GM21717 (cell line): Measurements from ENCODE around the gene RAB3GAP1.
"Not testable (repeated sequence)": the region's sequence is repeated elsewhere in the genome, so short reads cannot be mapped to it uniquely, and the experiment has no call there.

Source experiments
- ATAC-seq: cut with Tn5 transposase; IDR thresholded peaks from one replicate; pipeline ENCODE4 v1.9.1; 2021; ENCODE audit warnings: mild to moderate bottlenecking, moderate library complexity; ENCODE audit not compliant: unreplicated experiment

RAB3GAP1 gene

GRCh38 chr2:135052042-135052876 lies at the start of gene RAB3GAP1:
RAB3GAP1 (plus strand) TSS chr2:135052292; CDS start chr2:135052308, 16 bp downstream.
- ATAC-seq, result peak; percentile 85

- no peak for ATAC-seq
Observed at GRCh38 chr2:135002836-135003235, 49.3 kb upstream of the RAB3GAP1 start.

- ATAC-seq, result no peak
Observed at GRCh38 chr2:135004005-135004746, 47.9 kb upstream of the RAB3GAP1 start.

GRCh38 chr2:135005753-135006152 lies 46.3 kb upstream of the RAB3GAP1 start:
- no peak for ATAC-seq

- ATAC-seq, result no peak
Observed at GRCh38 chr2:135009339-135009738, 42.8 kb upstream of the RAB3GAP1 start.

GRCh38 chr2:135010200-135010942 lies 41.7 kb upstream of the RAB3GAP1 start:
- no peak for ATAC-seq

GRCh38 chr2:135011633-135012032 lies 40.5 kb upstream of the RAB3GAP1 start:
- no peak for ATAC-seq

GRCh38 chr2:135021618-135022017 lies 30.5 kb upstream of the RAB3GAP1 start:
- ATAC-seq, result no peak

GRCh38 chr2:135022952-135023880 lies 28.9 kb upstream of the RAB3GAP1 start:
- ATAC-seq, result no peak

GRCh38 chr2:135023886-135024485 lies 28.1 kb upstream of the RAB3GAP1 start:
- ATAC-seq, result no peak

GRCh38 chr2:135029481-135030134 lies 22.5 kb upstream of the RAB3GAP1 start:
- ATAC-seq, result no peak

- no peak for ATAC-seq
Observed at GRCh38 chr2:135030826-135031225, 21.3 kb upstream of the RAB3GAP1 start.

GRCh38 chr2:135033216-135033615 lies 18.9 kb upstream of the RAB3GAP1 start:
- not testable (repeated sequence) for ATAC-seq

- no peak for ATAC-seq
Observed at GRCh38 chr2:135037831-135038230, 14.3 kb upstream of the RAB3GAP1 start.

- no peak for ATAC-seq
Observed at GRCh38 chr2:135043345-135043744, 8.7 kb upstream of the RAB3GAP1 start.

GRCh38 chr2:135047300-135047699 lies 4.8 kb upstream of the RAB3GAP1 start, which contains the start of gene MAP3K19:
MAP3K19 (minus strand) TSS chr2:135047447; CDS start chr2:135024647, 22,800 bp downstream.
- no peak for ATAC-seq

- ATAC-seq, result no peak
Observed at GRCh38 chr2:135048122-135048521, 4.0 kb upstream of the RAB3GAP1 start.

GRCh38 chr2:135050132-135050531 lies 2.0 kb upstream of the RAB3GAP1 start:
- no peak for ATAC-seq

GRCh38 chr2:135050684-135051083 lies 1.4 kb upstream of the RAB3GAP1 start:
- no peak for ATAC-seq
